Right ventricle myocardium inferior (tissue), 1 donor: ENCODE results near the gene ANXA11. TPM values are rescaled to one million over a fixed set of nuclear protein-coding genes. Genes with fewer than 3 reads are reported as not detected.

Experiments used
- total RNA-seq: library from RNA; stranded (reverse); fragmentation: NEBNext Ultra II Directional; extraction: Animal tissue kit (Norgen Biotek cat#: 25700); gene quantifications from one replicate; pipeline ENCODE4 v1.2.1, GENCODE V29; 2021
- donor health status: DM: no; HTN: yes; CAD: no; lungs with severe emphysema.

ANXA11 gene
- total RNA-seq, 1 donor from 2014 or later = 420 TPM

Other genes starting within 250 kb of the ANXA11 start
- gene TMEM254, start 126.9 kb downstream of the ANXA11 start, total RNA-seq = 9.7 TPM
- gene PLAC9, start 72.8 kb downstream of the ANXA11 start, total RNA-seq = 45.2 TPM
- gene MAT1A, start 84.1 kb upstream of the ANXA11 start, total RNA-seq = 0.19 TPM
- gene DYDC1, start 151.2 kb upstream of the ANXA11 start, total RNA-seq = not detected
- not detected for gene DYDC2, start 151.2 kb upstream of the ANXA11 start, total RNA-seq
- gene PRXL2A, start 203.0 kb upstream of the ANXA11 start, total RNA-seq = 102 TPM
- gene TSPAN14, start 248.8 kb upstream of the ANXA11 start, total RNA-seq = 38.7 TPM